DMS 273 (cell line): Measurements from ENCODE around the gene OMP.

Experiments used
- DNase-seq: peaks from one replicate; lab custom pipeline; 2025; ENCODE audit not compliant: unreplicated experiment; lab: John Stamatoyannopoulos, UW

OMP gene

GRCh38 chr11:77121096-77121640, 18.5 kb downstream of the OMP start:
- no peak for DNase-seq

- no peak for DNase-seq
Observed at GRCh38 chr11:77121876-77122575, 19.4 kb downstream of the OMP start.

- no peak for DNase-seq
Observed at GRCh38 chr11:77122576-77123212, 20.1 kb downstream of the OMP start.

- no peak for DNase-seq
Observed at GRCh38 chr11:77123591-77123990, 21.0 kb downstream of the OMP start.

- no peak for DNase-seq
Observed at GRCh38 chr11:77124041-77124440, 21.4 kb downstream of the OMP start.

- no peak for DNase-seq
Observed at GRCh38 chr11:77124488-77124887, 21.8 kb downstream of the OMP start.

GRCh38 chr11:77125191-77125590, 22.6 kb downstream of the OMP start:
- no peak for DNase-seq

GRCh38 chr11:77125695-77126094, 23.1 kb downstream of the OMP start:
- DNase-seq, result no peak

- peak; percentile 17 for DNase-seq
Observed at GRCh38 chr11:77126156-77126775, 23.6 kb downstream of the OMP start.

GRCh38 chr11:77126861-77127234, 24.2 kb downstream of the OMP start:
- no peak for DNase-seq

- peak; percentile 50 for DNase-seq
Observed at GRCh38 chr11:77127235-77127911, 24.7 kb downstream of the OMP start.

- no peak for DNase-seq
Observed at GRCh38 chr11:77127920-77128691, 25.5 kb downstream of the OMP start, which contains the start of gene MYO7A. Gene MYO7A (plus strand): TSS chr11:77128246. CDS start chr11:77130635, 2,389 bp downstream.

- no peak for DNase-seq
Observed at GRCh38 chr11:77129069-77129841, 26.6 kb downstream of the OMP start.

- DNase-seq, result no peak
Observed at GRCh38 chr11:77129842-77130756, 27.5 kb downstream of the OMP start.

GRCh38 chr11:77130763-77131513, 28.3 kb downstream of the OMP start:
- peak; percentile 64 for DNase-seq

- DNase-seq, result no peak
Observed at GRCh38 chr11:77131560-77131959, 28.9 kb downstream of the OMP start.

- no peak for DNase-seq
Observed at GRCh38 chr11:77135069-77135468, 32.4 kb downstream of the OMP start.

- no peak for DNase-seq
Observed at GRCh38 chr11:77136074-77136473, 33.4 kb downstream of the OMP start.
